RWPE1 (cell line): ENCODE data around the gene MED27.

Experiments used
- CTCF ChIA-PET: fragments of 350-600 bp; sonication (Branson Sonifier 250); formaldehyde crosslinking; extraction: SDS; loops from one replicate; lab custom pipeline; 2021; lab: Yijun Ruan, JAX
- POLR2A ChIA-PET: fragments of 400-600 bp; formaldehyde crosslinking; extraction: SDS; loops from one replicate; lab custom pipeline; 2020; ENCODE audit warnings: antibody characterized with exemption; ENCODE audit not compliant: low non-redundant PET; lab: Yijun Ruan, JAX
- DNase-seq: peaks from one replicate; pipeline ENCODE4 v3.0.0; 2012; ENCODE audit warnings: low spot score
- H3K27ac ChIP-seq: fragments of 450-650 bp; 2 replicates; pipeline ENCODE4 v1.5.1; 2017
- TF ChIP-seq, protein P1 (sequence below): fragments of 450-650 bp; conservative IDR thresholded peaks from 2 replicates; pipeline ENCODE4 v1.5.1; 2017; ENCODE audit warnings: low read depth, mild to moderate bottlenecking

The MED27 gene

DNA sequence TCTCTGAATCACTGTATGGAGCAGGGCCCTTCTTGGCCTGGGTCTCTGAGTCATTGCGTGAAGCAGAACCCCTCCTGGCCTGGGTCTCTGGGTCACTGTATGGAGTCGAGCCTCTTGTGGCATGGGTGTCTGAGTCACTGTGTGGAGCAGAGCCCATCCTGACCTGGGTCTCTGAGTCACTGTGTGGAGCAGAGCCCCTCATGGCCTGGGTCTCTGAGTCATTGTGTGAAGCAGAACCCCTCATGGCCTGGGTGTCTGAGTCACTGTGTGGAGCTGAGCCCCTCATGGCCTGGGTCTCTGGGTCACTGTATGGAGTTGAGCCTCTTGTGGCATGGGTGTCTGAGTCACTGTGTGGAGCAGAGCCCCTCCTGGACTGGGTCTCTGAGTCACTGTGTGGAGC is 245.8 kb downstream of the MED27 start:
- TF ChIP-seq, protein P1, sequence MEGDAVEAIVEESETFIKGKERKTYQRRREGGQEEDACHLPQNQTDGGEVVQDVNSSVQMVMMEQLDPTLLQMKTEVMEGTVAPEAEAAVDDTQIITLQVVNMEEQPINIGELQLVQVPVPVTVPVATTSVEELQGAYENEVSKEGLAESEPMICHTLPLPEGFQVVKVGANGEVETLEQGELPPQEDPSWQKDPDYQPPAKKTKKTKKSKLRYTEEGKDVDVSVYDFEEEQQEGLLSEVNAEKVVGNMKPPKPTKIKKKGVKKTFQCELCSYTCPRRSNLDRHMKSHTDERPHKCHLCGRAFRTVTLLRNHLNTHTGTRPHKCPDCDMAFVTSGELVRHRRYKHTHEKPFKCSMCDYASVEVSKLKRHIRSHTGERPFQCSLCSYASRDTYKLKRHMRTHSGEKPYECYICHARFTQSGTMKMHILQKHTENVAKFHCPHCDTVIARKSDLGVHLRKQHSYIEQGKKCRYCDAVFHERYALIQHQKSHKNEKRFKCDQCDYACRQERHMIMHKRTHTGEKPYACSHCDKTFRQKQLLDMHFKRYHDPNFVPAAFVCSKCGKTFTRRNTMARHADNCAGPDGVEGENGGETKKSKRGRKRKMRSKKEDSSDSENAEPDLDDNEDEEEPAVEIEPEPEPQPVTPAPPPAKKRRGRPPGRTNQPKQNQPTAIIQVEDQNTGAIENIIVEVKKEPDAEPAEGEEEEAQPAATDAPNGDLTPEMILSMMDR = no peak
- H3K27ac ChIP-seq = no peak overlapping the region
- ChIA-PET CTCF (interaction anchor here (0.6 kb wide), 1 partner anchor 21 kb away, joined by 3 read pairs; no protein-coding TSS in a partner anchor), POLR2A (no interaction called here)
- DNase-seq = no peak

DNA sequence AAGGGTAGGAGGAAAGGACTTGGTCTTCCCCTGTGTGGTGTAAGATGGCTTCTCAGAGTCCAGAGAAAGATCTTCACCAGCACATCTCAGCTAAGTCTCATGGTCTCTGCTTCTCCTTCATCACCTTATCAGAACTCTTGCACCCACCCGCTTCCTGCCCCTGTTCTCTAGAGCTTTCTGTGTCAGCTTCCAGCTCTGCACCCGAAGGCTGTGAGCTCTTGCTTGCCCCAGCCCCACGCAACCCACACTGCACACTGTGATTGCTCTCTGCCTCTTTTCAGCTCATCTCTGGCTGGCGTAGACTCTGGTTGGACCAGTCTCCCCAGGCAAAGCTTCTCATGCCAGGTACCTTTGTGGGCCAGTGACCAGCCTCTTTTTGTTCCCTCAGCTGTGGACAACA is 246.6 kb downstream of the MED27 start:
- ChIA-PET POLR2A (no interaction called here), CTCF (interaction anchor here (0.6 to 0.7 kb wide), 3 partner anchors 17 to 989 kb away, joined by 3 to 5 read pairs (median 4); no protein-coding TSS in a partner anchor)
- no peak overlapping the region for H3K27ac ChIP-seq
- TF ChIP-seq, protein P1 = no peak
- no peak for DNase-seq

DNA sequence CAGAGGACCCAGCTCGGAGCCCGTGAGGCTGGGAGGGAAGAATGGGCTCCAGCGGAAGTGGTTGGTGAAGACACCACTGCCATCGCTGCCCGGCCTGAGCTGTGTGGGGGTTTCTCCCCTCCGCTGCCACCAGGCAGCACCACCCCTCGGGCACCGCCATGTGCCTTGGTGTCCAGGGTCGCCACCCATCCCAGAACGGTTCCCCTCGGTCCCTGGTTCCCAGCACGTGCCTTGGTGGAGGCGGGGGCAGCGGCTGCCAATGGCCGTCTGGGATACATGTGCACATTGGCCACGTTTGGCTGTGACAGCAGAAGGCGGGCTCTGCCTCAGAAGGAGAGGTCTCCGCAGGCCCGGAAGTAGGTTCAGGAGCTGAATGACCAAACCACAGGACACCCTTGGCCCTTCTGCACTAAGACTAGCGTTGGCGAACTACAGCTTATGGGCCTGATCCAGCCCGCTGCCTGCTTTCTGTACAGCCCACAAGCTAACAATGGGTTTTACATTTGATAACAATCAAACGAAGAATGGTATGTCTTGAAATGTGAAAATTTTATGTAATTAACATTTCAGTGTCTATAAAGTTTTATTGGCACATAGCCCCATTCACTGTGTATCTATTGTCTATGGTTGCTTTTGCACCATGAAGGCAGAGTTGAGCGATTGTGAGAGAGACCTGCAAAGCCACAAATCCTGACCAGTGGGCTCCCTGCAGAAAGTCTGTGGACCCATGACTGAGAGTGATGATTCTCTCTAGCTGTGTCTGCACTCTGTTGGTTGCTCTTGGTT is 248.1 kb downstream of the MED27 start:
- CTCF ChIA-PET = interaction anchor here (0.6 to 0.7 kb wide), 3 partner anchors 15 to 703 kb away, joined by 3 to 5 read pairs (median 3); no protein-coding TSS in a partner anchor
- TF ChIP-seq, protein P1 = no peak
- no peak for DNase-seq

DNA sequence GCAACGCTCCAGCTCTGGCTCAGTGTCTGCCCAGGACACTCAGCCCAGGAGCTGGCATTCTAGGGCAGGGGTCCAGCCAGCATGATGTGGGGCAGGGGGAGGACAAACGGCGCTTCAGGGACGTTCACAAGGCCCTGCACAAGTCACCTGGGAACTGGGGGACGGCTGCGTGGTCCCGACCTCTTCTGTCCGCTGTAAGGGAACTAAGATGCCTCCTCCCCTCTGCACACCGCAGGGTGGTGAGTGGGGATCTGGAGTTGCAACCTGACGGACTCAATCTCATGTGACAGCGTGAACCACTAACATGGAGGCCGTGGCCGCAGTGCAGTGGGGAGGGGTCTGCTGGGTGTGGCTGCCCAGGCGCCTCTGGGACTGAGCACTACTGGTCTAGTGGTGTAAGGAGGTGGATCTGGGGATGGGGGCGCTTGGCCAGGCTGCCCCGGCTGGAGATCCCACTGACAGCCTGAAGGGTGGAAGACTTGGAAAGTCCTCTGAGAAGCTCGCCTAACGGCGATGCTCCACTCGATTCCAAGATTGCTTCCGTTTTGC is 251.8 kb downstream of the MED27 start:
- ChIA-PET POLR2A (no interaction called here), CTCF (interaction anchor here (0.6 kb wide), 1 partner anchor 57 kb away, joined by 5 read pairs; no protein-coding TSS in a partner anchor)
- no peak for DNase-seq
- TF ChIP-seq, protein P1 = no peak
- H3K27ac ChIP-seq = no peak overlapping the region

More for the DNA sequence above, 248.1 kb downstream of the MED27 start:
- POLR2A ChIA-PET = no interaction called here
- no peak overlapping the region for H3K27ac ChIP-seq

DNA sequence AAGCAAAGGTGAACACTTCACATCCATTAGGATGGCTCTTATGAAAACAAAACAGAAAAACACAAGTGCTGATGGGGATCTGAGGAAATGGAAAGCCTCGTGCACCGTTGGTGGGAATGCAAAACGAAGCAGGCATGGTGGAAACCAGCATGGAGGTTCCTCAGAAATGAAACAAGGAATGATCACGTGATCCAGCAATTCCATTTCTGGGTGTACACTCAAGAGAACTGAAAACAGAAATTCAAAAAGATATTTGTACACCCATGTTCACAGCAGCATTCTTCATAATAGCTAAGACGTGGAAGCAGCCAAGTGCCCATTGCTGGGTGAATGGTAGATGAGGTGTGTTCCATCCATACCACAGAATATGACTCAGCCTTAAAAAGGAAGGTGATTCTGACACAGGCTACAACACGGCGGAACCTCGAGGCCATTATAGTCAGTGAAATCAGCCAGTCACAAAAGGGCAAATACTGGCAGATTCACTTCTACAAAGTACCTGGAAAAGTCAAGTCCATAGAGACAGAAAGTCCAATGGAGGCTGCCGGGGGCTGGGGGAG is 252.6 kb downstream of the MED27 start:
- peak; percentile 76 for DNase-seq
- no peak overlapping the region for H3K27ac ChIP-seq
- TF ChIP-seq, protein P1 = no peak
- ChIA-PET CTCF (interaction anchor here (0.5 to 1.6 kb wide), 2 partner anchors 11 to 249 kb away, joined by 4 to 6 read pairs; no protein-coding TSS in a partner anchor), POLR2A (no interaction called here)

DNA sequence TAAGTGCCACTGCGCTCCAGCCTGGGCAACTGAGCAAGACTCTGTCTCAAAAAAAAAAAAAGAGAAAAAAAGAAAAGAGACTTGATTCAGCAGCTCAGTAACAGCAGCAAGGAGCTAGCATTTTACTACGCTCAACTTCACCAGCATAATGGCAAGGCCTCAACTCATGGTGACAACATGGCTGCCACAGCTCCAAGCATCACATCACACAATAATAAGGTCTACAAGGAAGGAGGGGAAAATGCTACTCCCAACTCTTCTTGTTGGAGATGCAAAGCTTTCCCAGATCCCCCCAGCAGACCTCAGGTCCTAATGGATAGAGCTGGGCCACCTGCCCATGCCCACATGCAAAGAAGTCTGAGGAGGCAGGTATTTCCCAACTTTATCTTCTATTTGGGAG is 253.6 kb downstream of the MED27 start:
- ChIA-PET POLR2A (no interaction called here), CTCF (interaction anchor here (0.6 to 1.6 kb wide), 4 partner anchors 12 to 611 kb away, joined by 4 to 8 read pairs (median 5); no protein-coding TSS in a partner anchor)
- DNase-seq = no peak
- no peak overlapping the region for H3K27ac ChIP-seq
- TF ChIP-seq, protein P1 = no peak
